ENCODE results near the gene ZNF267.

DNA sequence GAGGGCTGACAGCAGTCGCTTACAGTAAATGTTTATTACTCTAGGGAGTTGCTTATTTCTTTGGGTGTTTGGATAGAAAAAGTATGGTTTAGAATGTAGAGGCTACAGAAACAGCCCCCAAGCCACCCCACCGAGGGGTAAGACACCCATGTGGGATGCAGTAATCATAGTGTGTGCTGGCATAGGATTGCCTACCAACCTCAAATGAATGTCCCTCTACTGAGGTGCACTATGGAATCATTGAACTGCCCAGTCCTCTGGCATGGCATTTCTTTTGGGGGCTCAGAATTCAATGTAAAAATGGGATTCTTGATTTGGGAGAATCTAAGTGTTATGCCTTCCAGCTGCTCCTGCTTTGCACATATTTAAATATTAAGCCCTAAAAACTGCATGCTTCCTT lies 46.8 kb downstream of the ZNF267 start:
- TF ChIP-seq POLR2AphosphoS5 (IDR thresholded peaks at IDR 0.05; ENCODE audit: insufficient read depth, low read depth, low read length) (no peak), FOS (IDR thresholded peaks at IDR 0.05; ENCODE audit: borderline replicate concordance, insufficient read depth, low read length) (no peak), POLR2A (IDR thresholded peaks at IDR 0.05; ENCODE audit: low read depth, low read length) (no peak)
- TF ChIP-seq, protein P1, sequence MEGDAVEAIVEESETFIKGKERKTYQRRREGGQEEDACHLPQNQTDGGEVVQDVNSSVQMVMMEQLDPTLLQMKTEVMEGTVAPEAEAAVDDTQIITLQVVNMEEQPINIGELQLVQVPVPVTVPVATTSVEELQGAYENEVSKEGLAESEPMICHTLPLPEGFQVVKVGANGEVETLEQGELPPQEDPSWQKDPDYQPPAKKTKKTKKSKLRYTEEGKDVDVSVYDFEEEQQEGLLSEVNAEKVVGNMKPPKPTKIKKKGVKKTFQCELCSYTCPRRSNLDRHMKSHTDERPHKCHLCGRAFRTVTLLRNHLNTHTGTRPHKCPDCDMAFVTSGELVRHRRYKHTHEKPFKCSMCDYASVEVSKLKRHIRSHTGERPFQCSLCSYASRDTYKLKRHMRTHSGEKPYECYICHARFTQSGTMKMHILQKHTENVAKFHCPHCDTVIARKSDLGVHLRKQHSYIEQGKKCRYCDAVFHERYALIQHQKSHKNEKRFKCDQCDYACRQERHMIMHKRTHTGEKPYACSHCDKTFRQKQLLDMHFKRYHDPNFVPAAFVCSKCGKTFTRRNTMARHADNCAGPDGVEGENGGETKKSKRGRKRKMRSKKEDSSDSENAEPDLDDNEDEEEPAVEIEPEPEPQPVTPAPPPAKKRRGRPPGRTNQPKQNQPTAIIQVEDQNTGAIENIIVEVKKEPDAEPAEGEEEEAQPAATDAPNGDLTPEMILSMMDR (IDR thresholded peaks at IDR 0.05; ENCODE audit: extremely low read depth in 1 of 2, insufficient read depth in 1 of 2, low read depth in 1 of 2, low read length in 2 of 2): no peak
